ENCODE data around the gene CEACAM18.

DNA sequence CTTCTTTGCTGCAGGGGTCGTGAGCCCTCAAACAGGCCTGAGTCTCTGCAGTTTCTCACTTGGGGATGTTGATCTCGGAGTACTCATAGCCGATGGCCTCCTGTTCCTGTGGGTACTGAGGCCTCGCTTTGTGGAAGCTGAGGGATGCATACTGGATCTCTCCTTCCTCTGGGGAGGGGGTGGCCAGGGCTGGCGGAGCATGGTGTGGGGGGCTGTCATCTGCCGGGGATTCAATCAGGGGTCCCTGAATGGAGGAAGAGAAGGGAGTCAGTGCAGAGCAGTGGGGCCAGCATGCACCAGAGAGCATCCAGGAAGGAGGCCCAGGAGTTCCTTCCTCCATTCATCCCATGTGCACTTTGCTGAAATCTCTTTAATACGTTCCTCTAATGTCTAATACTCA lies 13.2 kb downstream of the CEACAM18 start:
- TF ChIP-seq, protein P1, sequence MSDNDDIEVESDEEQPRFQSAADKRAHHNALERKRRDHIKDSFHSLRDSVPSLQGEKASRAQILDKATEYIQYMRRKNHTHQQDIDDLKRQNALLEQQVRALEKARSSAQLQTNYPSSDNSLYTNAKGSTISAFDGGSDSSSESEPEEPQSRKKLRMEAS (IDR thresholded peaks at IDR 0.05), result no peak
- no peak for TF ChIP-seq FOXM1 (IDR thresholded peaks at IDR 0.05; ENCODE audit: borderline replicate concordance, low read depth)
- TF ChIP-seq, protein P2, sequence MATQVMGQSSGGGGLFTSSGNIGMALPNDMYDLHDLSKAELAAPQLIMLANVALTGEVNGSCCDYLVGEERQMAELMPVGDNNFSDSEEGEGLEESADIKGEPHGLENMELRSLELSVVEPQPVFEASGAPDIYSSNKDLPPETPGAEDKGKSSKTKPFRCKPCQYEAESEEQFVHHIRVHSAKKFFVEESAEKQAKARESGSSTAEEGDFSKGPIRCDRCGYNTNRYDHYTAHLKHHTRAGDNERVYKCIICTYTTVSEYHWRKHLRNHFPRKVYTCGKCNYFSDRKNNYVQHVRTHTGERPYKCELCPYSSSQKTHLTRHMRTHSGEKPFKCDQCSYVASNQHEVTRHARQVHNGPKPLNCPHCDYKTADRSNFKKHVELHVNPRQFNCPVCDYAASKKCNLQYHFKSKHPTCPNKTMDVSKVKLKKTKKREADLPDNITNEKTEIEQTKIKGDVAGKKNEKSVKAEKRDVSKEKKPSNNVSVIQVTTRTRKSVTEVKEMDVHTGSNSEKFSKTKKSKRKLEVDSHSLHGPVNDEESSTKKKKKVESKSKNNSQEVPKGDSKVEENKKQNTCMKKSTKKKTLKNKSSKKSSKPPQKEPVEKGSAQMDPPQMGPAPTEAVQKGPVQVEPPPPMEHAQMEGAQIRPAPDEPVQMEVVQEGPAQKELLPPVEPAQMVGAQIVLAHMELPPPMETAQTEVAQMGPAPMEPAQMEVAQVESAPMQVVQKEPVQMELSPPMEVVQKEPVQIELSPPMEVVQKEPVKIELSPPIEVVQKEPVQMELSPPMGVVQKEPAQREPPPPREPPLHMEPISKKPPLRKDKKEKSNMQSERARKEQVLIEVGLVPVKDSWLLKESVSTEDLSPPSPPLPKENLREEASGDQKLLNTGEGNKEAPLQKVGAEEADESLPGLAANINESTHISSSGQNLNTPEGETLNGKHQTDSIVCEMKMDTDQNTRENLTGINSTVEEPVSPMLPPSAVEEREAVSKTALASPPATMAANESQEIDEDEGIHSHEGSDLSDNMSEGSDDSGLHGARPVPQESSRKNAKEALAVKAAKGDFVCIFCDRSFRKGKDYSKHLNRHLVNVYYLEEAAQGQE (IDR thresholded peaks at IDR 0.05; ENCODE audit: low read depth), result no peak
- no peak for TF ChIP-seq NFIC (IDR thresholded peaks at IDR 0.05)
- TF ChIP-seq EP300 (IDR thresholded peaks at IDR 0.05; ENCODE audit: borderline replicate concordance), result no peak
- no peak for TF ChIP-seq TAF1 (IDR thresholded peaks at IDR 0.05; ENCODE audit: low read depth)
- TF ChIP-seq, protein P3, sequence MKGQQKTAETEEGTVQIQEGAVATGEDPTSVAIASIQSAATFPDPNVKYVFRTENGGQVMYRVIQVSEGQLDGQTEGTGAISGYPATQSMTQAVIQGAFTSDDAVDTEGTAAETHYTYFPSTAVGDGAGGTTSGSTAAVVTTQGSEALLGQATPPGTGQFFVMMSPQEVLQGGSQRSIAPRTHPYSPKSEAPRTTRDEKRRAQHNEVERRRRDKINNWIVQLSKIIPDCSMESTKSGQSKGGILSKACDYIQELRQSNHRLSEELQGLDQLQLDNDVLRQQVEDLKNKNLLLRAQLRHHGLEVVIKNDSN (IDR thresholded peaks at IDR 0.05), result no peak
- no peak for TF ChIP-seq YY1 (IDR thresholded peaks at IDR 0.05; ENCODE audit: low read depth)
- no peak for TF ChIP-seq CREB1 (IDR thresholded peaks at IDR 0.05; ENCODE audit: low read depth)
- no peak for TF ChIP-seq RAD21 (IDR thresholded peaks at IDR 0.05; ENCODE audit: low read depth)

Measured in Ishikawa (cell line).